Uterus (tissue), 4 donors: ENCODE results near the gene MAPK10. TPM values are rescaled to one million over a fixed set of nuclear protein-coding genes. Genes with fewer than 3 reads are reported as not detected.

Experiments used
- DNase-seq, 2 donors: peaks; one replicate each; pipeline ENCODE4 v3.0.0-alpha.2; 2019 to 2020
- H3K27ac ChIP-seq, 2 donors: fragments of 200-600 bp; sonication (generic); 1 replicate in 1 of 2; 2 replicates in 1 of 2; pipeline ENCODE4 v1.5.1; 2016 to 2018
- H3K27me3 ChIP-seq, 2 donors: fragments of 200-600 bp; sonication (generic); one replicate each; pipeline ENCODE4 v1.5.1; 2018 to 2019; ENCODE audit warnings: control low read depth in 1 of 2
- H3K36me3 ChIP-seq, 2 donors: fragments of 200-600 bp; sonication (generic); one replicate each; pipeline ENCODE4 v1.5.1; 2019; ENCODE audit warnings: control low read depth in 1 of 2
- H3K4me1 ChIP-seq, 2 donors: fragments of 200-600 bp; sonication (generic); one replicate each; pipeline ENCODE4 v1.5.1; 2018 to 2019; ENCODE audit warnings: control low read depth in 1 of 2
- H3K4me3 ChIP-seq, 2 donors: fragments of 200-600 bp; sonication (generic); 1 replicate in 1 of 2; 2 replicates in 1 of 2; pipeline ENCODE4 v1.5.1; 2018 to 2019; ENCODE audit warnings: mild to moderate bottlenecking in 1 of 2
- H3K9me3 ChIP-seq, 2 donors: fragments of 200-600 bp; sonication (generic); one replicate each; pipeline ENCODE4 v1.5.1; 2019; ENCODE audit warnings: control low read depth in 1 of 2
- CTCF ChIP-seq, 4 experiments: fragments of 200-600 bp in 2 of 4; fragments of 450-650 bp in 2 of 4; sonication (generic) in 2 of 4; IDR thresholded peaks; one replicate each; pipeline ENCODE4 v1.5.1; 2016 to 2019; ENCODE audit warnings: antibody characterized with exemption in 4 of 4, mild to moderate bottlenecking in 2 of 4, moderate library complexity in 1 of 4
- POLR2A ChIP-seq, 2 donors: fragments of 450-650 bp; IDR thresholded peaks; one replicate each; pipeline ENCODE4 v1.6.1; 2016; ENCODE audit warnings: antibody characterized with exemption in 2 of 2, mild to moderate bottlenecking in 1 of 2, moderate library complexity in 1 of 2
- intact Hi-C: fragments of 100-400 bp; cut with DNase I; formaldehyde crosslinking; loops from one replicate; pipeline ENCODE4 v1.15.1; 2023; ENCODE audit warnings: low total_unique reads
- total RNA-seq, 4 donors: library from RNA; depleted of rRNA in 3 of 4; stranded (reverse); fragments of >200 nt in 3 of 4; gene quantifications; one replicate each; pipeline versions ENCODE4 v1.1.0 to v1.2.4, GENCODE V29; 2014 to 2023
- donor health status: DM: yes; HTN: yes; CAD: no.

MAPK10 gene
- total RNA-seq, 4 donors from 2014 or later, result 38.2 to 144 (median 73.0) TPM

DNA sequence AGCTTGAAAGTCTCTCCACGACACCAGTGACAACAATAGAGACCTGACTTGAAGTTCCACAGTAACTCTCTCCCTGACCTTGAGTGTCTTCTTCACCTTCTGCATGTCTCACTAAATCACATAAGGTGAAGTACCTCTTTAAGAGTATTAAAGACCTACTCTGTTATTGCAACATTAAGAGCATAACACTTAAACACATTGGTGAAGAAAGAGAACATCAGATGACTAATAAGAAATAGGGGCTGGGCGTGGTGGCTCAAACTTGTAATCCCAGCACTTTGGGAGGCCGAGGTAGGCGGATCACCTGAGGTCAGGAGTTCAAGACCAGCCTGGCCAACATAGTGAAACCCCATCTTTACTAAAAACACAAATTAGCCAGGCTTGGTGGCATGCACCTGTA lies 33.9 kb upstream of the MAPK10 start:
- no peak for DNase-seq
- no peaks in the 10 kb centered on the region for H3K36me3 ChIP-seq
- intact Hi-C loops, result no loop called here
- H3K27me3 ChIP-seq, result no peaks in the 10 kb centered on the region
- TF ChIP-seq CTCF (IDR thresholded peaks at IDR 0.05) (no peak), POLR2A (IDR thresholded peaks at IDR 0.05) (no peak)
- no peaks in the 10 kb centered on the region for H3K4me1 ChIP-seq
- H3K4me3 ChIP-seq, result no peak overlapping the region
- no peak overlapping the region for H3K27ac ChIP-seq
- no peaks in the 10 kb centered on the region for H3K9me3 ChIP-seq

- TF ChIP-seq CTCF (IDR thresholded peaks at IDR 0.05), result no peak
- TF ChIP-seq POLR2A (IDR thresholded peaks at IDR 0.05), result no peak
Measured at GRCh38 chr4:86389664-86390063, 29.8 kb upstream of the MAPK10 start.

DNA sequence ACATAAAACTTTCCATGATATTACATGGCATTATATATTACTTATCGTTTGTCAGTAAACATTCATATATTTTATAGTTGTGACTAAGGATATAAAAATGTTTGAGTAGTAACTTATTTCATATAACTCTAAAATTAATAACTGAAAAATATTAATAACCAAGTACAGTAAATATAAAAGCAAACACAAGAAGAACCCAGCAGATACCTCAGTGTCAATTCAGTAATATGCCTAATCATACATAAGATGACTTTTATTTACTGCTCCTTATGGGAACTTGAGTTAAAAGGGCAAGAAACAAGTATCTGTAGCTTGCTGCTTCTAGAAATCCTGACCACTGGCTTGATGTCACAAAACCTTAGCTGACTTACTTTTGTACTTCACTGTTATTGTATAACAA lies 28.4 kb upstream of the MAPK10 start:
- no peak for DNase-seq
- no peaks in the 10 kb centered on the region for H3K9me3 ChIP-seq
- no peak overlapping the region for H3K4me3 ChIP-seq
- intact Hi-C loops, result no loop called here
- H3K4me1 ChIP-seq, result no peaks in the 10 kb centered on the region
- TF ChIP-seq POLR2A (IDR thresholded peaks at IDR 0.05), result no peak
- H3K27ac ChIP-seq, result no peak overlapping the region
- no peaks in the 10 kb centered on the region for H3K27me3 ChIP-seq
- H3K36me3 ChIP-seq, result no peaks in the 10 kb centered on the region

More at GRCh38 chr4:86389664-86390063, 29.8 kb upstream of the MAPK10 start:
- Histone ChIP-seq H3K36me3 (no peaks in the 10 kb centered on the region), H3K27me3 (no peaks in the 10 kb centered on the region), H3K4me3 (no peak overlapping the region), H3K9me3 (no peaks in the 10 kb centered on the region), H3K4me1 (no peaks in the 10 kb centered on the region), H3K27ac (no peak overlapping the region)
- no peak for DNase-seq
- intact Hi-C loops, result no loop called here

DNA sequence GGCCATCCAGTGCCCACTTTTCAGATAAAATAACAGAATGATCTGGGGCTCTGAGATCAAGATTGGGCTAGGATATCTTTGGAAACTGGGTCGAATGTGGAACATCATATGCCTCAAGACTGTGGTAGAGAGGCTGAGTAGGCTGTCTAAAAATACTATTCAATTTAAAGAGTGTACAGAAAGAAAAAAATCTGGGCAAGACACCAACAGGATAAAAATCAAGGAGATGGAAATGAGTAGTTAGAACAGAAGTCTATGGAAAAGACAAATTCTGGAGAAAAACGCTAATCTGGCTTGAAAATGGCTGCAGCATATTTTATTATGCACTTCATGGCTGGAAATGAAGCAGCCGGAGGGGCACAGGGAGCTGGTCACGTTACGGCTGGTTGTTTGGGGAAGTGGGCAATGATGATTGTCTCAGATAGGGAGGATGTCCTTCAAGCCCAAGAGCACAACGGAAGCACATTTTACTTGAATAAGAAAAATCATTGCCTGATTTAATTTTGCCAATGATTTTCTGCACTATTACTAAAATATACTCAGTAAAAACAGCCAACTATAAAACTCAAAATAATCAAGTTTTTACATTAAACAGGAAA lies 27.1 kb upstream of the MAPK10 start:
- DNase-seq, result no peak
- TF ChIP-seq CTCF (IDR thresholded peaks at IDR 0.05), result no peak
- no peak for TF ChIP-seq POLR2A (IDR thresholded peaks at IDR 0.05)
- intact Hi-C loops, result no loop called here
- Histone ChIP-seq H3K36me3 (no peaks in the 10 kb centered on the region), H3K27ac (no peak overlapping the region), H3K27me3 (no peaks in the 10 kb centered on the region), H3K4me3 (no peak overlapping the region), H3K4me1 (no peaks in the 10 kb centered on the region), H3K9me3 (no peaks in the 10 kb centered on the region)

DNA sequence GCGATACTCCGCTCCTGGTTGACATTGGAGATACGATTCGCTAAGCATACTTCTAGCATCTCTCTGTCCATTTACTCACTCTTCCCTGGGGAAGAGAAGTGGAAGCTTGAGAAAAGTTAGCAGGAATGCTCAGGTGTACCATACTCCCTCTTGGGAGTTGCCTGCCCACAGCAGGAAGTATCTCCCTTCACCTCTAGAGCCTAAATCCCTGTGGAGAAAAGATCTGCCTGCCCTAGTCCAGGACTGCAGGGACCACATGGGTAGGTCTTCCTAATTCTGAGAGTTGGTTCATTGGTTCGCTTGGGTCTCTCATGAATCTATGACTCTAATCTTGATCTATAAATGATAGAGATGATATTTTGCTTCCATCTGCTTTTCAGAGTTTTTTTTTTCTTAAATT lies 26.3 kb upstream of the MAPK10 start:
- TF ChIP-seq POLR2A (IDR thresholded peaks at IDR 0.05) (no peak), CTCF (IDR thresholded peaks at IDR 0.05) (no peak)
- Histone ChIP-seq H3K27ac (no peak overlapping the region), H3K4me1 (no peaks in the 10 kb centered on the region), H3K9me3 (no peaks in the 10 kb centered on the region), H3K4me3 (no peak overlapping the region), H3K27me3 (no peaks in the 10 kb centered on the region), H3K36me3 (no peaks in the 10 kb centered on the region)
- DNase-seq, result no peak
- intact Hi-C loops, result no loop called here

DNA sequence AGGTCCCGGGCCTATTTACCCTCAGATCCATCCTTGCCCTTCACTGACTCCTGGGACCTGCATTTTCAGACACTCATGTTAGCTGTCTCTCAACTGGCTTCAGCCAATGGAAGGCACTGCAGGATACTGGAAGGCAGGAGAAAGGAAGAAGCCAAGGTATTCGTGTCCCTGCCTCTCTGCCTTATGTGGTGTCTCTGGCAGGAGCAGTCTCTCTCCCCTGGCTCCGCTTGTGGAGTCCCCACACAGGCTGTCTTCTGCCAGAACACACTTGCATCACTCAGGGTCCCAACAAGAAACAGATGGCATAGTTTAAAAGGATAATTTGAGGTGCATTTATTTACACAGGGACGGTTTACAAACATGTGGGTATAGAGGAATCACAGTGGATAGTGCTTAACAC lies 21.6 kb upstream of the MAPK10 start:
- Histone ChIP-seq H3K27me3 (no peaks in the 10 kb centered on the region), H3K4me3 (no peak overlapping the region), H3K36me3 (no peaks in the 10 kb centered on the region), H3K27ac (no peak overlapping the region), H3K9me3 (no peaks in the 10 kb centered on the region), H3K4me1 (no peaks in the 10 kb centered on the region)
- DNase-seq, result no peak
- intact Hi-C loops, result no loop called here
- TF ChIP-seq POLR2A (IDR thresholded peaks at IDR 0.05) (no peak), CTCF (IDR thresholded peaks at IDR 0.05) (no peak)
